ENCODE results near the gene TAMALIN. TPM values are rescaled to one million over a fixed set of nuclear protein-coding genes. Genes with fewer than 3 reads are reported as not detected.

The TAMALIN gene
- total RNA-seq, 1 experiment from 2014 or later, result not detected

DNA sequence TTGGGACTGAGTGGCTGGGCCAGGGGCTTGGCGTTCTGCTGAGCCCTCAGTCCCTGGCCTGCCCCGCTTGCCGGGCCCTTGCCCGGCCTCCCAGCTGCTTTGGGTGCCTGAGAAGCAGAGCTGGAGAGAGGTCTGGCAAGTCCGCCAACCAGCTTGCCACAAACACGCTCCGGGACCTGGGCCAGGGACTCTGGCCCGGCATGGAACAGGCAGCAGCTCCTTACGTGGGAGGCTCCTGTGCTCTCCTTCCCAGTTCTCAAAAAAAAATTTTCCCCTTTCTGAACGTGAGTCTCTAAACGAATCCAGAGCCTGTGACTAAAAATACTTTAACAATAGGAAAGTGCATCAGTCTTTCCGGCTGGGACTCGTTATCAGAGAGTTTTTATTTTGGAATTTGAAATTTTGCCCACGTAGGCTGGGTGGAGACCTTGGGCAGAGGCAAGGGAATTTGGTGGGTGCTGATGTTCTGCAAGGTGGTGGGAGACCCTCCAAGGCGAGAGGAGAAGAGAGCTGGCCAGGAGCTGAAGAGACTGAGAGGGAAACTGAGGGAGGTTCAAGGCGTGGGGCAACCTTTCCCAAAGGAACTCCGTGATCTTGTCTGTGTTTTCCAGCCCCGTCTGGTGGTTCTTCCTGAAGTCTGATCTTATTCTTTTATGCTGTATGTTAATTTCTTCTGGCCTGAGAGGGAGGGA, 37.7 kb downstream of the TAMALIN start:
- no TSS peak for BruUV-seq (replicated peaks)
- POLR2A ChIA-PET, result interaction anchor here (0.7 to 1.7 kb wide), 4 partner anchors 12 to 25 kb away, joined by 3 to 6 read pairs (median 4); partner anchors contain the start of gene ATG101
- Mint-ChIP-seq H3K4me1 (ENCODE audit: insufficient read depth, unreplicated experiment) (peaks cover 10% of the 10 kb centered on the region), H3K4me3 (ENCODE audit: unreplicated experiment) (no peak overlapping the region), H3K9me3 (ENCODE audit: unreplicated experiment) (no peaks in the 10 kb centered on the region), H3K27ac (ENCODE audit: low read depth, unreplicated experiment) (no peak overlapping the region), H3K27me3 (ENCODE audit: insufficient read depth, unreplicated experiment) (peaks cover 7% of the 10 kb centered on the region), H3K36me3 (ENCODE audit: insufficient read depth, unreplicated experiment) (no peaks in the 10 kb centered on the region)
- CTCF ChIA-PET, result interaction anchor here (0.5 to 2.8 kb wide), 6 partner anchors 18 to 99 kb away, joined by 3 to 34 read pairs (median 4); no protein-coding TSS in a partner anchor
- intact Hi-C loops (cut with micrococcal nuclease), result no loop called here
- no peak for DNase-seq (ENCODE audit: unreplicated experiment)
- TF ChIP-seq, protein P1, sequence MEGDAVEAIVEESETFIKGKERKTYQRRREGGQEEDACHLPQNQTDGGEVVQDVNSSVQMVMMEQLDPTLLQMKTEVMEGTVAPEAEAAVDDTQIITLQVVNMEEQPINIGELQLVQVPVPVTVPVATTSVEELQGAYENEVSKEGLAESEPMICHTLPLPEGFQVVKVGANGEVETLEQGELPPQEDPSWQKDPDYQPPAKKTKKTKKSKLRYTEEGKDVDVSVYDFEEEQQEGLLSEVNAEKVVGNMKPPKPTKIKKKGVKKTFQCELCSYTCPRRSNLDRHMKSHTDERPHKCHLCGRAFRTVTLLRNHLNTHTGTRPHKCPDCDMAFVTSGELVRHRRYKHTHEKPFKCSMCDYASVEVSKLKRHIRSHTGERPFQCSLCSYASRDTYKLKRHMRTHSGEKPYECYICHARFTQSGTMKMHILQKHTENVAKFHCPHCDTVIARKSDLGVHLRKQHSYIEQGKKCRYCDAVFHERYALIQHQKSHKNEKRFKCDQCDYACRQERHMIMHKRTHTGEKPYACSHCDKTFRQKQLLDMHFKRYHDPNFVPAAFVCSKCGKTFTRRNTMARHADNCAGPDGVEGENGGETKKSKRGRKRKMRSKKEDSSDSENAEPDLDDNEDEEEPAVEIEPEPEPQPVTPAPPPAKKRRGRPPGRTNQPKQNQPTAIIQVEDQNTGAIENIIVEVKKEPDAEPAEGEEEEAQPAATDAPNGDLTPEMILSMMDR (IDR thresholded peaks at IDR 0.05; ENCODE audit: unreplicated experiment), result no peak

- ChIA-PET POLR2A (interaction anchor here (0.7 kb wide), 1 partner anchor 9 kb away, joined by 3 read pairs; no protein-coding TSS in a partner anchor), CTCF (interaction anchor here (1.0 to 1.3 kb wide), 2 partner anchors 20 to 22 kb away, joined by 3 to 6 read pairs; no protein-coding TSS in a partner anchor)
- DNase-seq (ENCODE audit: unreplicated experiment), result no peak
- no peak overlapping the region for H3K4me3 Mint-ChIP-seq (ENCODE audit: unreplicated experiment)
- no peak overlapping the region for H3K27ac Mint-ChIP-seq (ENCODE audit: low read depth, unreplicated experiment)
- TF ChIP-seq, protein P1 (IDR thresholded peaks at IDR 0.05; ENCODE audit: unreplicated experiment), result no peak
- peaks cover 11% of the 10 kb centered on the region for H3K27me3 Mint-ChIP-seq (ENCODE audit: insufficient read depth, unreplicated experiment)
- H3K36me3 Mint-ChIP-seq (ENCODE audit: insufficient read depth, unreplicated experiment), result peaks cover 5% of the 10 kb centered on the region
- intact Hi-C loops (cut with micrococcal nuclease), result no loop called here
- no peaks in the 10 kb centered on the region for H3K9me3 Mint-ChIP-seq (ENCODE audit: unreplicated experiment)
- H3K4me1 Mint-ChIP-seq (ENCODE audit: insufficient read depth, unreplicated experiment), result peaks cover 22% of the 10 kb centered on the region
- BruUV-seq (replicated peaks), result no TSS peak
Measured at GRCh38 chr12:52045794-52046199, 39.1 kb downstream of the TAMALIN start.

DNA sequence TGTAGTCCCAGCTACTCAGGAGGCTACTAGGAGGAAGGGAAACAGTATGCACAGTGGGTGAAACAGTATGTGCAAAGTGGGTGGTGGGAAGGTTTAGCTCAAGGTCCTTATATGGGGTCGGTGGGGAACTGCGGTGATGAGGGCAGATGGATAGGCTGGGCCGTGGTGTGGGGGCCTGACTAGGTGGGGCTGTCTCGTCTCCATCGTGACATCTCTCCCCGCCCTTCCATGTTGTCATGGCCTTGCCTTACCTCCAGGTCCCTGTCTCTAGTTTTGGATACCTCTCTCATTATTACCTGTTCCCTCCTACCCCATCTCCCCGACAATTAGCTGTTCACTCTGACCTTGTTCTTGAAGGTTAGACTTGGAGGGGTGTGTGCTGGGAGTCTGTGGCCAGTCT, 40.1 kb downstream of the TAMALIN start:
- H3K27ac Mint-ChIP-seq (ENCODE audit: low read depth, unreplicated experiment), result no peak overlapping the region
- BruUV-seq (replicated peaks), result no TSS peak
- peaks cover 23% of the 10 kb centered on the region for H3K4me1 Mint-ChIP-seq (ENCODE audit: insufficient read depth, unreplicated experiment)
- ChIA-PET CTCF (interaction anchor here (0.5 to 2.6 kb wide), 3 partner anchors 14 to 1536 kb away, joined by 3 to 14 read pairs (median 4); no protein-coding TSS in a partner anchor), POLR2A (interaction anchor here (1.2 kb wide), 1 partner anchor 25 kb away, joined by 3 read pairs; no protein-coding TSS in a partner anchor)
- no peak for DNase-seq (ENCODE audit: unreplicated experiment)
- intact Hi-C loops (cut with micrococcal nuclease), result no loop called here
- no peak overlapping the region for H3K4me3 Mint-ChIP-seq (ENCODE audit: unreplicated experiment)
- H3K27me3 Mint-ChIP-seq (ENCODE audit: insufficient read depth, unreplicated experiment), result peaks cover 11% of the 10 kb centered on the region
- TF ChIP-seq, protein P1 (IDR thresholded peaks at IDR 0.05; ENCODE audit: unreplicated experiment), result no peak
- peaks cover 5% of the 10 kb centered on the region for H3K36me3 Mint-ChIP-seq (ENCODE audit: insufficient read depth, unreplicated experiment)
- no peaks in the 10 kb centered on the region for H3K9me3 Mint-ChIP-seq (ENCODE audit: unreplicated experiment)

- H3K27ac Mint-ChIP-seq (ENCODE audit: low read depth, unreplicated experiment), result peak overlapping the region; percentile 95
- BruUV-seq (replicated peaks), result no TSS peak
- DNase-seq (ENCODE audit: unreplicated experiment), result no peak
- CTCF ChIA-PET, result interaction anchor here (2.6 kb wide), 1 partner anchor 24 kb away, joined by 14 read pairs; no protein-coding TSS in a partner anchor
- H3K4me1 Mint-ChIP-seq (ENCODE audit: insufficient read depth, unreplicated experiment), result peaks cover 27% of the 10 kb centered on the region
- no peaks in the 10 kb centered on the region for H3K9me3 Mint-ChIP-seq (ENCODE audit: unreplicated experiment)
- peaks cover 5% of the 10 kb centered on the region for H3K36me3 Mint-ChIP-seq (ENCODE audit: insufficient read depth, unreplicated experiment)
- intact Hi-C loops (cut with micrococcal nuclease), result no loop called here
- peak overlapping the region; percentile 75 for H3K4me3 Mint-ChIP-seq (ENCODE audit: unreplicated experiment)
- H3K27me3 Mint-ChIP-seq (ENCODE audit: insufficient read depth, unreplicated experiment), result peaks cover 11% of the 10 kb centered on the region
- POLR2A ChIA-PET, result no interaction called here
- TF ChIP-seq, protein P1 (IDR thresholded peaks at IDR 0.05; ENCODE audit: unreplicated experiment), result no peak
Measured at GRCh38 chr12:52049286-52049685, 42.5 kb downstream of the TAMALIN start.

Measured in MCF 10A (cell line).